ENCODE data around the gene R3HCC1L.
"Not testable (repeated sequence)": the region's sequence is repeated elsewhere in the genome, so short reads cannot be mapped to it uniquely, and the experiment has no call there.

R3HCC1L gene

DNA sequence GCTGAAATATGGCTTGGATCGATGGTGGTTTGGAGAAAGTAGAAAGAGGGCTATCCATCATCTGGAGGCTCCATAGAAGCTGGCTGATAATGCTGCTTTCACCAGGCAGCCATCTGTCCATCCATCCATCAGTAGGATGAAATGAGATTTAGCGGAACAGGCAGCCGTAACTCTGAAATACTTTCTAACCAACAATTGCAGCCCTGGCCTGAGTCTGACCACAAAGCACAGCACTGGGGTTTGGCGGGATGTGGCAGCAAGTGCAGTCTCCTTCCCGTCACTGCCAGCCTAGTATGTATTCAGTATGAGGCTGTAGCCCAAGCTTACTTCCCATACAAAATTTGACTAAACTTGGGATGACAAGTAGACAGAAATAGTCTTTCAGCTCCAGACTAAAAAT lies 38.0 kb downstream of the R3HCC1L start:
- no peak for DNase-seq (ENCODE audit: low spot score)

DNA sequence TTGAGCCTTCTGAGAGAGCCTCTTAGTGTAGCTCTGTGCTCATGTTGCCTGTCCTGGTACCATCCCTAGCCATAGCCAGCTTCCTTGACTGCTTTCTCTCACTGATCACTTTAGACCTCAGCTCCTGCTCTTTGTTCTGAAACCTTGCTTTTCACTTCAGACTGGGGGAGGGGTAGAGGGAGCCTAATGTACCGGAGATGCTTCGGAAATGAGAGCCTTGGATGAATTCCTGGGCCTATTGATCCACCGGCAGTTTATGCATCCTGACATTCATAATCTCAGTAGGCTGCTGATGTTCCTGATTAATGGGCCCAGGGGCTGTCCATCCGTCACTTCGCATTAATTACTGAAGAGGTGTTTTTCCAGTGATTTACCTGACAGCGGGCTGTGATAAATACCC lies 38.8 kb downstream of the R3HCC1L start:
- peak; percentile 25 for DNase-seq (ENCODE audit: low spot score)

DNA sequence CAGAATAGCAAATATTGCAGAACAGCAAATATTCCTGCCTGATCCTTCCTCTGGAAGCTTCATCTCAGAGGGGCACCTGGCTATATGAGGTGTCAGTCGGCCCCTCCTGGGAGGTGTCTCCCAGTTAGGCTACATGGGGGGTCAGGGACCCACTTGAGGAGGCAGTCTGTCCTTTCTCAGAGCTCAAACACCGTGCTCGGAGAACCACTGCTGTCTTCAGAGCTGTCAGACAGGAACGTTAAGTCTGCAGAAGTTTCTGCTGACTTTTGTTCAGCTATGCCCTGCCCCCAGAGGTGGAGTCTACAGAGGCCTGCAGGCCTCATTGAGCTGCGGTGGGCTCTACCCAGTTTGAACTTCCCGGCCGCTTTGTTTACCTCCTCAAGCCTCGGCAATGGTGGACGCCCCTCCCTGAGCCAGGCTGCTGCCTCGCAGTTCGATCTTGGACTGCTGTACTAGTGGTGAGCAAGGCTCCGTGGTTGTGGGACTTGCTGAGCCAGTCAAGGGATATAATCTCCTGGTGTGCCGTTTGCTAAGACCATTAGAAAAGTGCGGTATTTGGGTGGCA lies 48.0 kb downstream of the R3HCC1L start:
- DNase-seq (ENCODE audit: low spot score): not testable (repeated sequence)

DNA sequence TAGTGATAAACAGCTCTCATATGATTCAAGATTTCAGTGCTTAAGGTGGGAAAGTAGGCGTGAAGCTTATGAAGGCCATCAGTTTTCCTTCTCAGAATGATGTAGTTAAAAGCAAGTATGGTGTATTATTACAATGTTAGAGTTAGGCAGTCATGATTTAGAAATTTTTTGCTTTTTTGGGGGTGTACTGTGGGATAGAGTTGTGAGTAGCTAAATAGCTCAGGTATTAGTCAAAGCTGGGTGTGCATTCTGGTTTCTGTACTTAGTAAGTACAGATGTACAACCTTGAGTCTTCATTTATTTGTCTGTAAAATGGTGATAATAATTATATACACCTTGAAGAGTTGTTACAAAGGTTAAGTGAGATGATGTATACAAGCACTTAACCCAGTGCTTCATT lies 52.2 kb downstream of the R3HCC1L start:
- DNase-seq (ENCODE audit: low spot score): no peak

DNA sequence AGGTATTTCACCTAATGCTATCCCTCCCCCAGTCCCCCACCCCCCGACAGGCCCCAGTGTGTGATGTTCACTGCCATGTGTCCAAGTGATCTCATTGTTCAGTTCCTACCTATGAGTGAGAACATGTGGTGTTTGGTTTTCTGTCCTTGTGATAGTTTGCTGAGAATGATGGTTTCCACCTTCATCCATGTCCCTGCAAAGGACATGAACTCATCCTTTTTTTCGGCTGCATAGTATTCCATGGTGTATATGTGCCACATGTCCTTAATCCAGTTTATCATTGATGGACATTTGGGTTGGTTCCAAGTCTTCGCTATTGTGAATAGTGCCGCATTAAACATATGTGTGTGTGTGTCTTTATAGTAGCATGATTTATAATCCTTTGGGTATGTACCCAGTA lies 56.3 kb downstream of the R3HCC1L start:
- not testable (repeated sequence) for DNase-seq (ENCODE audit: low spot score)

DNA sequence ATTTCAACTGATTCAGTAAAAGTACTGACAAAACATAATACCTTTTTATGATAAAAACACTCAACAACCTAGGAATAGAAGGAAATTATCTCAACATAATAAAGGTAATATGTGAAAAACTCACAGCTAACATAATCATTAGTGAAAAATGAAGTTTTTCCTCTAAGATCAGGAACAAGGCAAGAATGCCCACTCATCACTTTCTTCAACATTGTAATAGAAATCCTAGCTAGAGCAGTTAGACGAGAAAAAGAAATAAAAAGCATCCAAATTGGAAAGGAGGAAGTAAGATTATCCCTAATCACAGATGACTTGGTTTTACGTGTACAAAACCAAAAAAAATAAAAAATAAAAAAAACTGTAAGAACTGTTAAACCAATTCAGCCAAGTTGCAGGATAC lies 58.6 kb downstream of the R3HCC1L start:
- DNase-seq (ENCODE audit: low spot score): no peak

DNA sequence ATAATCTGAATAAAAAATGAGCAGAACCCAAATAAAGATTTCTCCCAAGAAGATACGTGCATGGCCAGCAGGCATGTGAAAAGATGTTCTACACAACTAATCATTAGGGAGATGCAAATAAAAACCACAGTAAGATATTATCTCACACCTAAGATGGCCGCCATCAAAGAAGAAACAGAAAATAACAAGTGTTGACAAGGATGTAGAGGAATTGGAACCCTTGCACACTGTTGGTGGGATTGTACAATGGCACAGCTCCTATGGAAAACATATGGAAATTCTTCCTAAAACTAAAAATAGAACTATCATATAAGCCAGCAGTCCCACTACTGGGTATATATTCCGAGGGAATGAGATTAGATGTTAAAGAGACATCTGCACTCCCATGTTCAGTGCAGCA lies 60.2 kb downstream of the R3HCC1L start:
- DNase-seq (ENCODE audit: low spot score): no peak

DNA sequence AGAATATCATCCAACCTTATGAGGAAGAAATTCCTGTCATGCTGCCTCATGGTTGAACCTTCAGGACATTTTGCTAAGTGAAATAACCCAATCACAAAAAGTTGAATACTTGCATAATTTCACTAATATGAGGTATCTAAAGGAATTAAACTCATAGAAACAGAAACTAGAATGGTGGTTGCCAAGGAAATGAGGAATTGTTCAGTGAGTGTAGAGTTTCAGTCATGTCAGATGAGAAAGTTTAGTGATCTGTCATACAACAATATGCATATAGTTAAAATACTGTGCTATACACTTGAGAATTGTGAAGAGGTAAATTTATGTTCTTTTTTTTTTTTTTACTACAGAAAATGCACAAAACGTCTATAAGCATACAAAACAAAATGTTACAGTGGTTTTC lies 60.7 kb downstream of the R3HCC1L start:
- DNase-seq (ENCODE audit: low spot score): no peak

DNA sequence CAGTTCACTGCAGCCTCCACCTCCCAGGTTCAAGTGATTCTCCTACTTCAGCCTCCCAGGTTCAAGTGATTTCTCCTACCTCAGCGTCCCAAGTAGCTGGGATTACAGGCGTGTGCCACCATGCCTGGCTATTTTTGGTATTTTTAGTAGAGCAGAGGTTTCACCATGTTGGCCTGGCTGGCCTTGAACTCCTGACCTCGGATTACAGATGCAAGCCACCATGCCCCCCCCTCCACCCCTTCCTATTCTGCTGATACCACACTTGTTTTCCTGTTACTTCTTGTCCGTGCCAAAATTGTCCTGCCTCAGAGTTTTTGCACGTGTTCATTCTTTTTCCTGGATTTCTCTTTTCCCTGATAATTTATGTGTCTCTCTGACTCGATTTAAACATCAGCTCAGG lies 62.5 kb downstream of the R3HCC1L start:
- DNase-seq (ENCODE audit: low spot score): no peak

DNA sequence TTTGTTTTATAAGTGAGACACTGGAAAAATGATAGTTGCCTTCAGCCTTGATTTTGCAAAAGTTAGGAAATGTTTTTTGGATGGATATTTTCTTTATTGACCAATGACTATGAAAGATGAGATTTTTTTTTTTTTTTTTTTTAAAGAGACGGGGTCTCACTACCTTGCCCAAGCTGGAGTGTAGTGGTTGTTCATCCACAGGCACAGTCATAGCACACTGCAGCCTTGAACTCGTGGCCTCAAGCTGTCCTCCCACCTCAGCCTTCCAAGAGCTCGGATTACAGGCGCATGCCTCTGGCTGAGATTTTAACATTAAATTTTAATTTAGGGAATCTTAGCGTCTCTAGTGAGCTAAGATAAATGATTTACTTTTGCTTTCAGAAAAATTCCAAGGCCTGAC lies 67.3 kb downstream of the R3HCC1L start:
- DNase-seq (ENCODE audit: low spot score): no peak

DNA sequence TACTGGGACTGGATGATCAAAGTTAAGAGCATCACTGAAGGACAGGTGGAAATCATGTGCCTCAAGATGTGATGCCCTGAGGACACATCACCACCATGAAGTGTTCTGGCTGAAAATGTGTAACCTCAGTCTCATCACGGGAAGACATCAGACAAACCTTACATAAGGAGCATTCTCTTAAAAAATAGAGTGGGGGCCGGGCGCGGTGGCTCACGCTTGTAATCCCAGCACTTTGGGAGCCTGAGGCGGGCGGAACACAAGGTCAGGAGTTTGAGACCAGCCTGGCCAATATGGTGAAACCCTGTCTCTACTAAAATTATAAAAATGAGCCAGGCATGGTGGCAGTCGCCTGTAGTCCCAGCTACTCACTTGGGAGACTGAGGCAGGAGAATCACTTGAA lies 67.9 kb downstream of the R3HCC1L start:
- no peak for DNase-seq (ENCODE audit: low spot score)

DNA sequence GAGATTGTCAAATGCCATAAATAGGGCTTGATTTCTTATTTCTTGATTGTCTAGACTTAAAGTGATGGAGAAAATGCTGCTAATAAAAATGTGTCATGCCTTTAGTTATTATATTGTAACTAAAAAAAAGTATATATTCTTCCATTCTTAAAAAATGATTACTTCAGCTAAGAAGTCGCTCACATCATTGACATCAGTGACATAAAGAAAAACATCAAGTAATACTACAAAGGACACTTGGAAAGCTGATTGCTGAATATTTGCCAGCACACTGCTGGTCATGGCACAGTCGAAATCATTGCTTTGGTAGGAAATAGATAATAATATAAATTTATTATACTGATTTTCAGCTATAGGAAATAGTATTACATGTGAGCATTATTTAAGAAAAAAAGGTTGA lies 70.9 kb downstream of the R3HCC1L start:
- no peak for DNase-seq (ENCODE audit: low spot score)

DNA sequence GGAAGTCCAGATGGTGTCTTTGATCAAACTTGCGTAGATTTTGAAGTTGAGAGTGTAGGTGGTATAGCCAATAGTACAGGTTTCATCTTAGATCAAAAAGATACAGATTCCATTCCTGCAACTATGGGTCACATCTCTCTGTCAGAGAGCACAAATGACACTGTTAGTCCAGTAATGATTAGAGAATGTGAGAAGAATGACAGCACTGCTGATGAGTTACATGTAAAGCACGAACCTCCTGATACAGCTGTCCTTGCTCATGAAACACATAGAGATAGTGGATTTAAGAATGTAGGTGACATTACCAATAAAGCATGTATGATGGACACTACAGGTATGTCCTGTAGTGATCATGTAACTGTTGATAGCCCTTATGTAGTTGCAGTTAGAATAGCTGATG lies 74.5 kb downstream of the R3HCC1L start:
- no peak for DNase-seq (ENCODE audit: low spot score)

DNA sequence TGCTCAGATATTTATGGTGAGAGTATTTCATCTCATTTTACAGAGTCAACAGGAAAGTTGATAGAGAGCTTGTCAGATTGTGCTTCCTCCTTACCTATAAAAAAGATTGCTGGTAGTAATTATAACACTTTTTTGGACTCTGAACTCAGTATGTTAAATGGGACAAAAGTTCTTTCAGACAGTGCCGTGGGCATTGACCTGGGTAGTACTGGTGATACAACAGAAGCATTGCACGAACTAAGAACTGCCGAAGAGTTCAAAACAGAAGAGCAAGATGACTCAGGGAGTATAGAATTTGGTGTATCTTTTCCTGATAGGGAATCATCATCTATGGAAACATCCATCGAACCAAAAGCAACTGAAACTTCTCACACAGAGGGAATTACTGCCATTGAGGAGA lies 75.0 kb downstream of the R3HCC1L start:
- no peak for DNase-seq (ENCODE audit: low spot score)

DNA sequence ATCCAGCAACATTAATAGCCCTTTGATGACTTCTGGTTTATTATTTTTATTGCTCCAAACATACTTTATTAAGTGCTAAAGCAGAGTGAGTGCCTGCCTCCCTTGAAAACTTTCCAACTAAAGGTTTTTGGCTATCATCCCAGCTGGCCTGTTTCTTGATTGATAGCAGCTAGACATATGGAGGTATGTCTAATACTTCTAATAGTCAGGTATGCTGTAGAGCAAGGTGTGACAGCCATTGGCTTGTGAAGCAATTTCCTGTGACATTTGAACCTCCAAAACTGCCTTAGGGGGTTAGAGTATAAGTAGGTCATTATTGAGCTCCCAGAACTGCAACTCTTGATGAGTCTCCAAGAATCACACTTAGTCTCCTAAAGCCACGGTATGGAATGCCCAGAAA lies 77.7 kb downstream of the R3HCC1L start:
- DNase-seq (ENCODE audit: low spot score): no peak

DNA sequence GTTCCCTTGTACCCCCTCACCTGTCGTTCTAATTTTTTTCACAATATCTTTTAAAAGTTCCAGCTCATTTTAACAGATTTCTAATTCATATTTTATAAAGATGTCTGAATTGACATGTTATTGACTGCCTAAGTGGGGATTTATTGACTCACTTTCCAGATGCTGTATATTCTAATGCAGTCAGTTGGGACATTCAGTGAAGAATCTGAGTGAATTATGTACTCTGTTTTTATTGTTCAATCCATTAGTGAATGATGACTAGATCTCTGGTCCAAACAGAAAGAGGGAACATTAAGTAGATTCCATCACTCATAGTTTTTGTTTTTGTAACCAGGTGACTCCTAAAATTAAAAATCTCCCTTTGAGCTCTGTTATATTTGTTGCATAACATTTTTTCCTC lies 79.3 kb downstream of the R3HCC1L start:
- no peak for DNase-seq (ENCODE audit: low spot score)

DNA sequence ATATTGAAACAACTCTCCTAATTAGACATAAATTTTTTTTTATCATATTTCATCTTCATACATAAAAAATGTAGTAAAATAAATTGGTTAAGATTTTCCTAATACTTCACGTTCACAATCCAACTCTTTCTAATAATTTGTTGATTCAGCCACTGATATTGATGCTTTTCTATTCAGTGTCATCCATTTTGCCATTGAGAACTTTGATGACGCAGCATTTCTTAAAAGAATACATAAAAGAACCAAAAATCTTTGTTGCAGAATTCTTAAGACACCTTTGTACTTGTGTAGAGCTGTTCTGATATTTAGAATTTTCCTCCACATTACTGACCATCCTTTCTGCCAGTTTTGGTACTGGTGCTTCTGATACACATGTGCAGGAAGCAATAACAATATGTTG lies 80.9 kb downstream of the R3HCC1L start:
- DNase-seq (ENCODE audit: low spot score): no peak

DNA sequence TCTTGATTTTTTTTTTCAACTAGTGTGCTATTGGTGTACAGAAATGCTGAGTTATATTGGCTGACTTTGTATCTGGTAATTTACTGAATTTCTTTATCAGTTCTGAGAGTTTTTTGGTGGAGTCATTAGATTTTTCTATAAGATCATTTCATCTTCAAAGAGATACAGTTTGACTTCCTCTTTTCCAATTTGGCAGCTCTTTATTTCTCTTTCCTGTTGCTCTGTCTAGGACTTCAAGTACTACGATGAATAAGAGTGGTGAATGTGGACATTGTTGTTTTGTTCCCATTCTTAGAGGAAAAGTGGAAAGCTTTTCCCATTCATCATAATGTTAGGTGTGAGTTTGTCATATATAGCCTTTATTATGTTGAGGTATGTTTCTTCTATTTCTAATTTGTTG lies 83.3 kb downstream of the R3HCC1L start:
- DNase-seq (ENCODE audit: low spot score): no peak

DNA sequence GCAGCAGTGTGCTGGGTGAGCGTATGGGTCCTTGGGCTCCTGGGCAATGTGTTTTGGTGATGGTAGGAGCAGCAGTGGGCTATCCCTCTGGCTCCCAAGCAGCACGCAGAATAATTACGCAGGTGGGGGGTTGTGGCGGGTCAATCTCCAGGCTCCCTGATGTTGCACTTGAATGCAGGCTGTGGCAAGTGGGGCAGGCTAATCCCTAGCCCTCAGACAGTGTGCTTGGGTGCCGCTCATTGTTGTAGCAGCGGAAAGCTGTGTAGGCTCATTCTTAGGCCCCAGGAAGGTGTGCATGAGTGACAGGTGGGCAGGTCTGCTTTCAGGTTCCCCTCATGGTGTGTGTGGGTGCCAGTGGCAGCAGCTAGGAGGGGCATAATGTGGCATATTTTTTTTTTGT lies 89.4 kb downstream of the R3HCC1L start:
- no peak for DNase-seq (ENCODE audit: low spot score)

DNA sequence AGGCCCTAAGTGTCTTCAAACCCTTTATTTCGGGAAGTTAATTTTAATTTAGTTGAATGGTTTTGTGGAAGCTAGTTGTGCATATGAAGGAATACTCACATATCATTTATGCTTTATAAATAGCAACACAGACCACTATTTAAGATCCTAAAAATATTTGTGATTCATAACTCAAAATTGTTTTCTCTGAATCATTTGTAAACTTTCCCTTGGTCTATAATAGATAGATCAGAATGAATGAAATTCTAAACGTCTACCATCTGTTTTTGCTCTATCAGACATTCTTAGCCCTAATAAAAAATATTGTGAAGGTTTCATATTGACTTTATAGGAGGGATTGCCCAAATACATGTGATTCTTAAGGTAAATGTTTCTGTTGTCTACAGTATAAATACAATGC lies 90.1 kb downstream of the R3HCC1L start:
- DNase-seq (ENCODE audit: low spot score): no peak

DNA sequence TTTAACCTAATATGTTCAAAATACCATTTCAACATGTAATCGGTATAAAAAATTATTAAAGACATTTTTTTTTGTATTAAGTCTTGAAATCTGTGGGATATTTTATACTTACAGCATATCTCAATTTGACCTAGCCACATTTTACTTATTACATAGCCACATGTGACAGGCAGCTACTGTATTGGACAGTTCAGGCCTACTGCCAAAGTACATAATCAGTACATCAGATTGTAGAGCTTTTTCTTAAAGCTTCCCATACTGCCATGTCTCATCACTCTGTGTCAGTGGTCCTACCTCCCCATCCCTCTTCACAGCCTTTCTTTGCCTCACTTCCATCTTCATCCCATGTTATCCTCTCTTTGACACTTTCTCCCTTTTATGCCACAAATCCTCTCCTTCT lies 90.5 kb downstream of the R3HCC1L start:
- DNase-seq (ENCODE audit: low spot score): no peak

DNA sequence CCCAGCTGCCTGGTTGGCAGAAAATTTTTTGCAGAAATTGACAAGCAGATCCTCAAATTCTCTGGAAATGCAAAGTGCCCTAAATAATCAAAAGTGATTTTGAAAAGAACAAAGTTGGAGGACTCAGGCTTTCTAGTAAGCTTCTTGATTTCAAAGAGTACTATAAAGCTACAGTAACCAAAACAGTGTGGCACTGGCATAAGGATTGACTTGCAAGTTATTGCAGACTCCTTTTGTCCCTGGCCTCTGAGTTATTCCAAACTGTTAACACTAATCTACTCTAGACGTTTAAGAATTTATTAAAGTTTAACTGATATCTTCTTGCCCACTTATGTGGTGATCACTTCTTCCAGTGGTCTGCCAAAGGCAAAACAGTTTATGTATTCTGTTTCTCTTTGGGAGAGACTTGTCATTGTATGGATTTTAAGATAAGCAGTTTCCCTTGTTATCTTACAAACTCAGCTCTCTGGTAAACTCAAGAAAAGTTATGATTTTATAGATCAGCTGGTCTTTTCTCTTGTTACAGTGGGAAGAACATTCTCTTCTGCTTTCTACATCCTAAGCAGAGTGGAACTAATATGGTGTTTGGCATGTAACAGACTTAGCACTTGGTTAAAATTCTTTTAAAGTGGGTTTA lies 92.2 kb downstream of the R3HCC1L start:
- no peak for DNase-seq (ENCODE audit: low spot score)

DNA sequence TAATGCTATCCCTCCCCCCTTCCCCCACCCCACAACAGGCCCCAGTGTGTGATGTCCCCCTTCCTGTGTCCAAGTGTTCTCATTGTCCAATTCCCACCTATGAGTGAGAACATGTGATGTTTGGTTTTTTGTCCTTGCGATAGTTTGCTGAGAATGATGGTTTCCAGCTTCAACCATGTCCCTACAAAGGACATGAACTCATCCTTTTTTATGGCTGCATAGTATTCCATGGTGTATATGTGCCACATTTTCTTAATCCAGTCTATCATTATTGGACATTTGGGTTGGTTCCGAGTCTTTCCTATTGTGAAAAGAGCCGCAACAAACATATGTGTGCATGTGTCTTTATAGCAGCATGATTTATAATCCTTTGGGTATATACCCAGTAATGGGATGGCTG lies 93.3 kb downstream of the R3HCC1L start:
- DNase-seq (ENCODE audit: low spot score): not testable (repeated sequence)

DNA sequence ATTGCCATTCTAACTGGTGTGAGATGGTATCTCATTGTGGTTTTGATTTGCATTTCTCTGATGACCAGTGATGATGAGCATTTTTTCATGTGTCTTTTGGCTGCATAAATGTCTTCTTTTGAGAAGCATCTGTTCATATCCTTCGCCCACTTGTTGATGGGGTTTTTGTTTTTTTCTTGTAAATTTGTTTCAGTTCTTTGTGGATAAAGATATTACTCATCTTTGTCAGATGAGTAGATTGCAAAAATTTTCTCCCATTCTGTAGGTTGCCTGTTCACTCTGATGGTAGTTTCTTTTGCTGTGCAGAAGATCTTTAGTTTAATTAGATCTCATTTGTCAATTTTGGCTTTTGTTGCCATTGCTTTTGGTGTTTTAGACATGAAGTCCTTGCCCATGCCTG lies 93.8 kb downstream of the R3HCC1L start:
- not testable (repeated sequence) for DNase-seq (ENCODE audit: low spot score)
